Measurements from ENCODE around the gene CACYBP.
"Not testable (repeated sequence)": the region's sequence is repeated elsewhere in the genome, so short reads cannot be mapped to it uniquely, and the experiment has no call there.

The CACYBP gene

GRCh38 chr1:175005085-175005783, 5.5 kb downstream of the CACYBP start:
- no peak for DNase-seq

GRCh38 chr1:175009532-175009931, 9.8 kb downstream of the CACYBP start:
- no peak for DNase-seq

GRCh38 chr1:175013445-175013844, 13.7 kb downstream of the CACYBP start:
- DNase-seq = no peak

GRCh38 chr1:175015243-175015642, 15.5 kb downstream of the CACYBP start:
- DNase-seq = no peak

- no peak for DNase-seq
These were observed 19.8 kb downstream of the CACYBP start for GRCh38 chr1:175019524-175019923.

GRCh38 chr1:175023043-175023921, 23.5 kb downstream of the CACYBP start, which contains the start of gene MRPS14:
Gene MRPS14 (minus strand): TSS chr1:175023425. CDS start chr1:175023408, 17 bp downstream.
- peak; percentile 71 to 98 (median 93) for DNase-seq

- peak in 1 of 51 donors; percentile 12 for DNase-seq
These were observed 24.1 kb downstream of the CACYBP start for GRCh38 chr1:175023922-175024242.

- no peak for DNase-seq
These were observed 25.0 kb downstream of the CACYBP start for GRCh38 chr1:175024773-175025172.

- no peak for DNase-seq
These were observed 34.2 kb downstream of the CACYBP start for GRCh38 chr1:175033953-175034352.

GRCh38 chr1:175034775-175035174, 35.0 kb downstream of the CACYBP start:
- DNase-seq = no peak

GRCh38 chr1:175035865-175036264, 36.1 kb downstream of the CACYBP start:
- no peak for DNase-seq

- no peak for DNase-seq
These were observed 36.7 kb downstream of the CACYBP start for GRCh38 chr1:175036476-175036875.

- no peak for DNase-seq
These were observed 37.7 kb downstream of the CACYBP start for GRCh38 chr1:175037416-175037815.

- no peak for DNase-seq
These were observed 40.7 kb downstream of the CACYBP start for GRCh38 chr1:175040324-175040879.

- no peak for DNase-seq
These were observed 42.9 kb downstream of the CACYBP start for GRCh38 chr1:175042650-175043049.

- no peak for DNase-seq
These were observed 44.1 kb downstream of the CACYBP start for GRCh38 chr1:175043824-175044223.

- DNase-seq = not testable (repeated sequence)
These were observed 44.8 kb downstream of the CACYBP start for GRCh38 chr1:175044591-175044990.

GRCh38 chr1:175045097-175045496, 45.4 kb downstream of the CACYBP start:
- DNase-seq = no peak

GRCh38 chr1:175045519-175045918, 45.8 kb downstream of the CACYBP start:
- DNase-seq = no peak

GRCh38 chr1:175050992-175051391, 51.2 kb downstream of the CACYBP start:
- DNase-seq = no peak

- DNase-seq = no peak
These were observed 55.0 kb downstream of the CACYBP start for GRCh38 chr1:175054736-175055135.
